HL-60/S4 treated with retinoic acid at 250 ng/mL for 4 days and 3 days (cell line): ENCODE data around the gene GPATCH2.
"Not testable (repeated sequence)": the region's sequence is repeated elsewhere in the genome, so short reads cannot be mapped to it uniquely, and the experiment has no call there.

Experiments
- in situ Hi-C: fragments of 300-500 bp; cut with MboI; formaldehyde crosslinking; loops from 2 replicates; pipeline ENCODE4 v1.7.0; 2022; ENCODE audit warnings: low sequenced_read_pairs

GPATCH2 gene

GRCh38 chr1:217456261-217456660 is 174.6 kb downstream of the GPATCH2 start:
- in situ Hi-C loops: no loop called here

- in situ Hi-C loops: no loop called here
These were observed 177.1 kb downstream of the GPATCH2 start for GRCh38 chr1:217453816-217454215.

GRCh38 chr1:217449370-217449769 is 181.5 kb downstream of the GPATCH2 start:
- in situ Hi-C loops: no loop called here

GRCh38 chr1:217443845-217444244 is 187.0 kb downstream of the GPATCH2 start:
- in situ Hi-C loops: no loop called here

GRCh38 chr1:217437376-217437775 is 193.5 kb downstream of the GPATCH2 start:
- in situ Hi-C loops: no loop called here

GRCh38 chr1:217435204-217435603 is 195.7 kb downstream of the GPATCH2 start:
- in situ Hi-C loops: no loop called here

GRCh38 chr1:217433664-217434063 is 197.2 kb downstream of the GPATCH2 start:
- in situ Hi-C loops: no loop called here

- in situ Hi-C loops: no loop called here
These were observed 198.6 kb downstream of the GPATCH2 start for GRCh38 chr1:217432339-217432738.

- in situ Hi-C loops: no loop called here
These were observed 199.5 kb downstream of the GPATCH2 start for GRCh38 chr1:217431395-217431794.

- in situ Hi-C loops: no loop called here
These were observed 205.5 kb downstream of the GPATCH2 start for GRCh38 chr1:217425422-217425821.

- in situ Hi-C loops: no loop called here
These were observed 211.7 kb downstream of the GPATCH2 start for GRCh38 chr1:217419194-217419551.

- in situ Hi-C loops: no loop called here
These were observed 212.4 kb downstream of the GPATCH2 start for GRCh38 chr1:217418269-217419193.

GRCh38 chr1:217417363-217417762 is 213.5 kb downstream of the GPATCH2 start:
- in situ Hi-C loops: no loop called here

GRCh38 chr1:217407534-217408001 is 223.3 kb downstream of the GPATCH2 start:
- in situ Hi-C loops: no loop called here

- in situ Hi-C loops: no loop called here
These were observed 227.7 kb downstream of the GPATCH2 start for GRCh38 chr1:217403026-217403720.

- in situ Hi-C loops: no loop called here
These were observed 228.6 kb downstream of the GPATCH2 start for GRCh38 chr1:217402301-217402700.

- in situ Hi-C loops: no loop called here
These were observed 237.0 kb downstream of the GPATCH2 start for GRCh38 chr1:217393896-217394295.

- in situ Hi-C loops: no loop called here
These were observed 238.4 kb downstream of the GPATCH2 start for GRCh38 chr1:217392441-217392840.

- in situ Hi-C loops: no loop called here
These were observed 241.0 kb downstream of the GPATCH2 start for GRCh38 chr1:217389895-217390294.

- in situ Hi-C loops: no loop called here
These were observed 242.3 kb downstream of the GPATCH2 start for GRCh38 chr1:217388522-217389065.

GRCh38 chr1:217381773-217382172 is 249.1 kb downstream of the GPATCH2 start:
- in situ Hi-C loops: not testable (repeated sequence)

- in situ Hi-C loops: not testable (repeated sequence)
These were observed 251.1 kb downstream of the GPATCH2 start for GRCh38 chr1:217379804-217380203.
